GM12865 (cell line): ENCODE results near the gene TP53AIP1.

ENCODE experiments used
- DNase-seq: peaks from one replicate; pipeline ENCODE4 v3.0.0; 2010; ENCODE audit warnings: low read depth
- H3K4me3 ChIP-seq: 2 replicates; pipeline ENCODE4 v1.5.1; 2011; ENCODE audit warnings: mild to moderate bottlenecking, low read depth, low read length, control low read depth
- TF ChIP-seq, protein P1 (sequence below): IDR thresholded peaks from 2 replicates; pipeline ENCODE4 v1.5.1; 2011; ENCODE audit warnings: low read length, control low read depth, low read depth, inconsistent platforms; ENCODE audit not compliant: insufficient read depth; ENCODE audit errors: missing control alignments

Gene TP53AIP1

GRCh38 chr11:128898580-128899344 lies 43.9 kb downstream of the TP53AIP1 start:
- TF ChIP-seq, protein P1, sequence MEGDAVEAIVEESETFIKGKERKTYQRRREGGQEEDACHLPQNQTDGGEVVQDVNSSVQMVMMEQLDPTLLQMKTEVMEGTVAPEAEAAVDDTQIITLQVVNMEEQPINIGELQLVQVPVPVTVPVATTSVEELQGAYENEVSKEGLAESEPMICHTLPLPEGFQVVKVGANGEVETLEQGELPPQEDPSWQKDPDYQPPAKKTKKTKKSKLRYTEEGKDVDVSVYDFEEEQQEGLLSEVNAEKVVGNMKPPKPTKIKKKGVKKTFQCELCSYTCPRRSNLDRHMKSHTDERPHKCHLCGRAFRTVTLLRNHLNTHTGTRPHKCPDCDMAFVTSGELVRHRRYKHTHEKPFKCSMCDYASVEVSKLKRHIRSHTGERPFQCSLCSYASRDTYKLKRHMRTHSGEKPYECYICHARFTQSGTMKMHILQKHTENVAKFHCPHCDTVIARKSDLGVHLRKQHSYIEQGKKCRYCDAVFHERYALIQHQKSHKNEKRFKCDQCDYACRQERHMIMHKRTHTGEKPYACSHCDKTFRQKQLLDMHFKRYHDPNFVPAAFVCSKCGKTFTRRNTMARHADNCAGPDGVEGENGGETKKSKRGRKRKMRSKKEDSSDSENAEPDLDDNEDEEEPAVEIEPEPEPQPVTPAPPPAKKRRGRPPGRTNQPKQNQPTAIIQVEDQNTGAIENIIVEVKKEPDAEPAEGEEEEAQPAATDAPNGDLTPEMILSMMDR = no peak
- DNase-seq = no peak
- H3K4me3 ChIP-seq = no peak overlapping the region

GRCh38 chr11:128897826-128898225 lies 44.8 kb downstream of the TP53AIP1 start:
- TF ChIP-seq, protein P1 = no peak
- H3K4me3 ChIP-seq = no peak overlapping the region
- DNase-seq = no peak

- no peak overlapping the region for H3K4me3 ChIP-seq
- TF ChIP-seq, protein P1 = no peak
- DNase-seq = no peak
Measured at GRCh38 chr11:128896356-128896755, 46.3 kb downstream of the TP53AIP1 start.

DNA sequence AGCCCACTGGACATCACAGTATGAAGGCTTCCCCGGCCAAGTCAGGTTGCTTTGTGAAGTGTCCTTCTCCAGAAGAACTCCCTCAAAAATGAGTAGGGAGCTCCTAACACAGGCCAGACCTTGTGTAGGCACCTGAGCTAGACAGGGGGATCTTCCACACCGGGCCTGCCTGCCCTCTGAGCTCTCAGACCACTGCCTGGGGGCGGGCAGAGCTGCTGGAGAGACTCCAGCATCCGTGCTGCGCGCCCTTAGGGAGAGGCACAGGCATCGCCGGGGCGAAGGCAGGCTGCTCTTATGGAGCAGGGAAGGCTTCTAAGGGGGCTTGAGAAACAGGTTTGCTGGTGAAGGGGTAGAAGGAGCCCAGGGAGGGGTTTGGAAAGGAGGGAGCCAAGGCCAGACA lies 47.1 kb downstream of the TP53AIP1 start:
- TF ChIP-seq, protein P1 = no peak
- H3K4me3 ChIP-seq = no peak overlapping the region
- DNase-seq = no peak

DNA sequence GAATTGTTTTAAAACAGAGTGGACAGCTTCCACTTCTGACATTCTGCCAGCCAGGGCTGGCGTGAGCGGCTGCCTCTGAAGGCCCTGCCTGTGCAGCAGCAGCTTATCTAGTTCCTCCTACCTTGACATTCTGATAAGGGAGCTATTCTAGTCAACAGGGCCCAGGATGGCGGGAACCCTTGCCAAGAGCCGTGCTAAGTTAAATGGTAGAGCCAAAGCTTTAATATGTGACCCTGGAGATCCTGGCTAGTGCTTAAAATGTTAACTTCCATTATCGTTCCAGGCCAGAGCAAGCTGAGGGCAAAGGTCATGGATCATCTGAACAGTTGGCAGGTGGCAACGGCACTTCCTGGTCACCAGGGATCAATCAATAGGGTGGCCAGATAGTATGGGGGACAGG lies 48.0 kb downstream of the TP53AIP1 start:
- DNase-seq = no peak
- TF ChIP-seq, protein P1 = no peak
- H3K4me3 ChIP-seq = no peak overlapping the region

DNA sequence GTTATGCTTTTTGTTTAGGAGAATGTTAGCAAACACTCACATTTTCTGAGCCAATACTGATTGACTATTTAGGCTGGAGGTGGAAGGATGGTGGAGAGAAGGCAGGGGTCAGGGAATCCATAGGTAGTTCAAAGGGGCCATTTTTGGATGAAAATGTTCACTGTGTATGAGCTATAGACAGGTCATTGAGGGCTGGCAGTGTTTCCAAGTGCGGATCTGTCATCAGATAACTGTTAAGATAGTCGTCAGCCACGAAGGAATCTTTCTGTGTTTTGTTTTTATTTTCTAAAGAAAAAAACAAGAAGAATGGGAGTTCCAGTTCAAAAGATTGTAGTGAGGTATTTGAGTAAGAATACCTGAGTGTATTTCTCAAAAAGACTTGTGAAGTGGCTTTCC lies 48.4 kb downstream of the TP53AIP1 start:
- DNase-seq = no peak
- TF ChIP-seq, protein P1 = no peak

More for the DNA sequence above, 48.4 kb downstream of the TP53AIP1 start:
- no peak overlapping the region for H3K4me3 ChIP-seq
